DMS79 treated with DMSO at 0.1 percent for 48 hours (cell line): ENCODE results near the gene RAB3A.

Experiments
- DNase-seq: peaks from one replicate; lab custom pipeline; 2025; lab: John Stamatoyannopoulos, UW

The RAB3A gene

DNA sequence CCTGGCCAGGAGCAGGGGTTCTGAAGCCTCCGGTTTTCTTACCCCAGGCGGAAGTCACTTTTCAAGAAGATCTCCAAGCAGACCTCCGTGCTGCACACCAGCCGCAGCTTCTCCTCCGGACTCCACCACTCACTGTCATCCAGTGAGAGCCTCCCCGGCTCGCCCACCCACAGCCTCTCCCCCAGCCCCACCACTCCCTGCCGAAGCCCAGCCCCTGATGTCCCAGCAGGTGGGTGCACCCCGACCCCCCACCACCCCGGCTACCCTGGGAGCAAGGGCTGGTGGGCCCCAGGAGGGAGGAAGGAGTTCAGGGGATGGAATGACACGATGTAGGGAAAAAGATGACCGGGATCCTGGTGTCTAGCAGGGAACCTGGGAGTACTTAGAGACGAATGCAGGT is 56.4 kb downstream of the RAB3A start:
- DNase-seq, result no peak
